ENCODE results near the gene ELFN1. TPM values are rescaled to one million over a fixed set of nuclear protein-coding genes. Genes with fewer than 3 reads are reported as not detected.

ELFN1 gene
- total RNA-seq, 2 experiments from 2014 or later = 0.20 to 0.36 TPM

DNA sequence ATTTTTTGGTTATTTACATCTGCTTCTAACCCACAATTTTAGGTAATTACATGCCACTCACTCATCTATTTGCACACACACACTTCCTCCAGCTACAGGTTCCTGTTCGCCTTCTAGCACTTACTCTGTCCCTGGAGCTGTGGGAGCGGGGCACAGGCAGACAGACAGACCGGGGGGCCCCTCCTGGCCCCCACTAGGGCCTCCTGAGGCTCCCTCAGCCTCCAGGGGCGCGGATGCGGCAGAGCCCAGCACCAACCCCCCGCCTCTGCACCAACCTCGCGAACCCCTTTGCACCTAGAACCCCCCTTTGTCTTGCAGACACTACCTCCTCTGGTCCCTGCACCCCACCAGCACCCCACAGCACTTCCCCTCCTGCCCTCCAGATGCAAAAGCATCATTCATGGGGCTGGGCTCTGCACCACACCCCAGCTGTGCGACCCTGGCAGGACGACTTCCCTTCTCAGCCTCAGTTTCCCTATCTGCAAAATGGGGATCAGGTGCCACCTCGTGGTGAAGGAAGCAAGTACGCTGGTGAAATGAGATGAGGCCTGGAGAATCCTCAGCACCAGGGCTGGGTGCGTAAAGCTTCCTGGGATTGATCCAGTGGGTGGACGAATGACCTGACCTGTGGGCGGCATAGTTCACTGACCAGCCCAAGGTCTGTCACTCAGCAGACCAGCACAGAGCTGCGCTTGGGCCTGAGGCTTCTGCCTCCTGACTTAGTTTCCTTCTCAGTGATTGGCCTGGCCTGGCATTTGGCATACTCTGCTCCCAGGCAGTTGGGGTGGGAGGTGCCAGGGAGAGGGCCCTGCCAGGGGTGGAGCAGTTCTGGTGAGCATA, 37.9 kb downstream of the ELFN1 start:
- Mint-ChIP-seq H3K4me1 (ENCODE audit: low read depth) (no peaks in the 10 kb centered on the region), H3K4me3 (no peak overlapping the region), H3K27me3 (no peaks in the 10 kb centered on the region), H3K27ac (no peak overlapping the region), H3K9me3 (peaks cover 9% of the 10 kb centered on the region), H3K36me3 (ENCODE audit: low read depth) (peaks cover 2% of the 10 kb centered on the region)
- TF ChIP-seq, protein P1, sequence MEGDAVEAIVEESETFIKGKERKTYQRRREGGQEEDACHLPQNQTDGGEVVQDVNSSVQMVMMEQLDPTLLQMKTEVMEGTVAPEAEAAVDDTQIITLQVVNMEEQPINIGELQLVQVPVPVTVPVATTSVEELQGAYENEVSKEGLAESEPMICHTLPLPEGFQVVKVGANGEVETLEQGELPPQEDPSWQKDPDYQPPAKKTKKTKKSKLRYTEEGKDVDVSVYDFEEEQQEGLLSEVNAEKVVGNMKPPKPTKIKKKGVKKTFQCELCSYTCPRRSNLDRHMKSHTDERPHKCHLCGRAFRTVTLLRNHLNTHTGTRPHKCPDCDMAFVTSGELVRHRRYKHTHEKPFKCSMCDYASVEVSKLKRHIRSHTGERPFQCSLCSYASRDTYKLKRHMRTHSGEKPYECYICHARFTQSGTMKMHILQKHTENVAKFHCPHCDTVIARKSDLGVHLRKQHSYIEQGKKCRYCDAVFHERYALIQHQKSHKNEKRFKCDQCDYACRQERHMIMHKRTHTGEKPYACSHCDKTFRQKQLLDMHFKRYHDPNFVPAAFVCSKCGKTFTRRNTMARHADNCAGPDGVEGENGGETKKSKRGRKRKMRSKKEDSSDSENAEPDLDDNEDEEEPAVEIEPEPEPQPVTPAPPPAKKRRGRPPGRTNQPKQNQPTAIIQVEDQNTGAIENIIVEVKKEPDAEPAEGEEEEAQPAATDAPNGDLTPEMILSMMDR (IDR thresholded peaks at IDR 0.05) = no peak
- POLR2A ChIA-PET = no interaction called here
- DNase-seq (no peak), ATAC-seq (no peak)
- CTCF ChIA-PET = interaction anchor here (1.7 kb wide), 1 partner anchor 11 kb away, joined by 3 read pairs; no protein-coding TSS in a partner anchor
- intact Hi-C loops (cut with micrococcal nuclease) = no loop called here

DNA sequence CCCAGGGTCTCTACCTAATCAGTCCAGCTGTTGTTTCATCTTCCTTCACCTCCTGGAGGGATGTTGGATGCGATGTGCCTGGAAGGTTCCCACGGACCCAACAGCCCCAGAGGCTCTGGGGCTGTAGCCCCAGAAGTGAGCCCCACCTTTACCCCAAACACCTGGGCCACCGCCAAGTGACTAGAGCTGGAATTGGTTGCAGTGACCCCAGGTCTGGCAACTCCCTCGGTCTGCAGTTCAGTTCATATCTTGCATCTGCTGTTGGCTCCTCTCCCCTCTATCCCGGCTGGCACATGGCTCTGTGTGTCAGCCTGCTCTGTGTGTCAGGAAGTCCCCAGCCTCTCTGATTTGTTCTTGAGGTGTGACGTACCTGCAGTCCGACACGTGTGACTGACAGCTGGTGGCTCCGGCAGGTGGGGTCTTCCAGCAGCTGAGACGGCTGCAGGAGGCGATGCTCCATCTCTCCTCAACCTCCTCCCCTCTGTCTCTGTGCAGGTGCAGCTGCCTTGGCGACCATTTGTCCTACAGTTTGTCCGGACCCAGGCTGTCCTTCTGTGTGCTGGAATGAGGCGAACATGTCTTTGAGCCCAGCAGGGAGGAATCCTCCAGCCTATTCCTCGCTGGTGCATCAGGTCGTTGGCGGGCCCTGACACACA, 38.6 kb downstream of the ELFN1 start:
- ChIA-PET CTCF (interaction anchor here (2.5 kb wide), 1 partner anchor 44 kb away, joined by 6 read pairs; no protein-coding TSS in a partner anchor), POLR2A (no interaction called here)
- no peak overlapping the region for H3K4me3 Mint-ChIP-seq
- no peak overlapping the region for H3K27ac Mint-ChIP-seq
- H3K27me3 Mint-ChIP-seq = no peaks in the 10 kb centered on the region
- TF ChIP-seq, protein P1 (IDR thresholded peaks at IDR 0.05) = no peak
- peaks cover 2% of the 10 kb centered on the region for H3K36me3 Mint-ChIP-seq (ENCODE audit: low read depth)
- H3K4me1 Mint-ChIP-seq (ENCODE audit: low read depth) = no peaks in the 10 kb centered on the region
- DNase-seq = no peak
- peaks cover 9% of the 10 kb centered on the region for H3K9me3 Mint-ChIP-seq
- no peak for ATAC-seq
- intact Hi-C loops (cut with micrococcal nuclease) = no loop called here

DNA sequence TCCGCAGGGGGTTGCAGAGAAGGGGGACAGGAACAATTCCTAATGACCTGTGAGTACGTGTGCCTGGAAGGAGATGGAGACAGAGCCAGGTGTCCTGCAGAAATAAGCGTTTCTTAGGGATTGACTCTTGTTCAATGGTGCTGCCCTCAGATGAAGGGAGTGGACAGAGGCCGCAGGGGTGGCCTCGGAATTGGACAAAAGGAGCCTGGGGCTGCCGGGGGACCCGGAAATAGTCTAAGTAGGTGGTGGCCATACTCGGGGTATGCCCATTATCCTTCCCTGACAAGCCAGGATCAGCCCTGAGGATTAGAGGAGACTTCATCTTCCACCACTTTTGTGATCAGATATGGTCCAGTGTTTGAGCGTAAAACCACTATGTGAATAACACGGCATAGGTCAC, 39.2 kb downstream of the ELFN1 start:
- no peak overlapping the region for H3K4me3 Mint-ChIP-seq
- H3K27ac Mint-ChIP-seq = no peak overlapping the region
- peaks cover 9% of the 10 kb centered on the region for H3K9me3 Mint-ChIP-seq
- ATAC-seq (no peak), DNase-seq (no peak)
- TF ChIP-seq, protein P1 (IDR thresholded peaks at IDR 0.05) = no peak
- ChIA-PET CTCF (interaction anchor here (0.6 to 2.5 kb wide), 6 partner anchors 12 to 131 kb away, joined by 3 to 6 read pairs (median 5); no protein-coding TSS in a partner anchor), POLR2A (no interaction called here)
- H3K36me3 Mint-ChIP-seq (ENCODE audit: low read depth) = peaks cover 2% of the 10 kb centered on the region
- intact Hi-C loops (cut with micrococcal nuclease) = no loop called here
- H3K4me1 Mint-ChIP-seq (ENCODE audit: low read depth) = no peaks in the 10 kb centered on the region
- no peaks in the 10 kb centered on the region for H3K27me3 Mint-ChIP-seq

DNA sequence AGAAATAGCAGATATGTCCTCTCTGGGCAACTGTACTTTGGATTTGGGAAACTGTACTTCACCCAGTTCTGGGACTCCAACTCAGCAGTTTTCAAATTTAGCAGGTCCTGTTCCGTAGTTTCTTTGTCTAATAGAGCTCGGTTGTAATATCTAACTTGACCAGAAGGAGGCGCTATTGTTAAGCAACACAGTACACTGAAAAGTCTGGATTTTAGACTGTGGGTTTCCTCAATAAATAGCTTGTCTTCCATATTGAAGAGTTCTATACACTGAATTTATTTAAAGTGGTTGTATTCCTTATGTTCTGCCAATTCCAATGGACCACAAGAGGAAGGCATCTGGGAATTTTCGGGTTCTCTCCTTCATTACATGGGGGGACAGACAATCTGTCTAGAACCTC, 39.8 kb downstream of the ELFN1 start:
- ChIA-PET CTCF (interaction anchor here (0.6 to 2.5 kb wide), 7 partner anchors 8 to 131 kb away, joined by 3 to 6 read pairs (median 4); no protein-coding TSS in a partner anchor), POLR2A (no interaction called here)
- H3K4me3 Mint-ChIP-seq = no peak overlapping the region

More for the DNA sequence above, 39.8 kb downstream of the ELFN1 start:
- Mint-ChIP-seq H3K36me3 (ENCODE audit: low read depth) (peaks cover 2% of the 10 kb centered on the region), H3K4me1 (ENCODE audit: low read depth) (no peaks in the 10 kb centered on the region), H3K27me3 (no peaks in the 10 kb centered on the region), H3K27ac (no peak overlapping the region), H3K9me3 (peaks cover 9% of the 10 kb centered on the region)
- intact Hi-C loops (cut with micrococcal nuclease) = no loop called here
- TF ChIP-seq, protein P1 (IDR thresholded peaks at IDR 0.05) = peak; percentile 64
- ATAC-seq = no peak
- no peak for DNase-seq

Data from activated CD8-positive, alpha-beta T cell treated with anti-CD3 and anti-CD28 coated beads for 36 hours (primary cell).